Endodermal cell (in vitro differentiated cells): ENCODE data around the gene ERBIN. TPM values are rescaled to one million over a fixed set of nuclear protein-coding genes. Genes with fewer than 3 reads are reported as not detected.
"Not testable (repeated sequence)": the region's sequence is repeated elsewhere in the genome, so short reads cannot be mapped to it uniquely, and the experiment has no call there.

Experiments
- DNase-seq: peaks from one replicate; pipeline ENCODE4 v3.0.0-alpha.2; 2017
- H3K27ac ChIP-seq: 2 replicates; pipeline ENCODE4 v1.5.1; 2013; ENCODE audit warnings: mild to moderate bottlenecking, low read depth, low read length, moderate library complexity
- H3K27me3 ChIP-seq: 2 replicates; pipeline ENCODE4 v1.6.1; 2013; ENCODE audit warnings: mild to moderate bottlenecking, low read length, moderate library complexity; ENCODE audit not compliant: insufficient read depth, control insufficient read depth, poor library complexity, severe bottlenecking
- H3K36me3 ChIP-seq: 2 replicates; pipeline ENCODE4 v1.7.0; 2013; ENCODE audit warnings: mild to moderate bottlenecking, low read length, moderate library complexity; ENCODE audit not compliant: control insufficient read depth, insufficient read depth
- H3K4me1 ChIP-seq: one replicate; pipeline ENCODE4 v1.7.0; 2013; ENCODE audit warnings: low read length; ENCODE audit not compliant: control insufficient read depth, insufficient read depth
- H3K4me3 ChIP-seq: 2 replicates; pipeline ENCODE4 v1.5.1; 2013; ENCODE audit warnings: mild to moderate bottlenecking, low read length, moderate library complexity
- H3K9ac ChIP-seq: 2 replicates; pipeline ENCODE4 v1.6.1; 2013; ENCODE audit warnings: mild to moderate bottlenecking, low read length, moderate library complexity; ENCODE audit not compliant: poor library complexity, severe bottlenecking; ENCODE audit errors: extremely low read depth
- H3K9me3 ChIP-seq: 2 replicates; pipeline ENCODE4 v1.6.1; 2013; ENCODE audit warnings: mild to moderate bottlenecking, low read length, moderate library complexity; ENCODE audit not compliant: control insufficient read depth
- H3K27ac Mint-ChIP-seq: 2 replicates; pipeline ENCODE4 v1.8.0; 2020; ENCODE audit warnings: mixed read lengths
- H3K27me3 Mint-ChIP-seq: 2 replicates; pipeline ENCODE4 v1.8.0; 2021; ENCODE audit warnings: mild to moderate bottlenecking, mixed read lengths; ENCODE audit not compliant: insufficient read depth
- H3K36me3 Mint-ChIP-seq: 2 replicates; pipeline ENCODE4 v1.8.0; 2020; ENCODE audit warnings: low read depth, mixed read lengths
- H3K4me1 Mint-ChIP-seq: 2 replicates; pipeline ENCODE4 v1.8.0; 2020; ENCODE audit warnings: mixed read lengths
- H3K4me3 Mint-ChIP-seq: 2 replicates; pipeline ENCODE4 v1.8.0; 2020; ENCODE audit warnings: mild to moderate bottlenecking, moderate library complexity, mixed read lengths
- H3K9me3 Mint-ChIP-seq: 2 replicates; pipeline ENCODE4 v1.8.0; 2020; ENCODE audit warnings: mild to moderate bottlenecking, mixed read lengths
- WGBS, 2 experiments: methylation state at CpG; one replicate each; pipeline versions ENCODE4 v1.1.5 to v1.1.7; 2013; ENCODE audit warnings: missing lambda C conversion rate in 2 of 2, mixed read lengths in 1 of 2; ENCODE audit not compliant: insufficient coverage in 1 of 2, insufficient read length in 1 of 2; 5-methylcytosine and 5-hydroxymethylcytosine counted together
- total RNA-seq, 2 donors: library from RNA; stranded (reverse); fragmentation: NEBNext Ultra II Directional in 1 of 2; extraction: Animal tissue kit (Norgen Biotek cat#: 25700) in 1 of 2; gene quantifications; 2 replicates in 1 of 2; 3 replicates in 1 of 2; pipeline ENCODE4 v1.2.1, GENCODE V29; 2021
- TF ChIP-seq, protein P1 (sequence below): fragments of 200-600 bp; sonication (generic); conservative IDR thresholded peaks from 2 replicates; pipeline ENCODE4 v1.5.0; 2021; ENCODE audit warnings: antibody characterized with exemption, mild to moderate bottlenecking

The ERBIN gene
- total RNA-seq, 2 donors from 2014 or later, result 51.8 to 54.4 TPM

DNA sequence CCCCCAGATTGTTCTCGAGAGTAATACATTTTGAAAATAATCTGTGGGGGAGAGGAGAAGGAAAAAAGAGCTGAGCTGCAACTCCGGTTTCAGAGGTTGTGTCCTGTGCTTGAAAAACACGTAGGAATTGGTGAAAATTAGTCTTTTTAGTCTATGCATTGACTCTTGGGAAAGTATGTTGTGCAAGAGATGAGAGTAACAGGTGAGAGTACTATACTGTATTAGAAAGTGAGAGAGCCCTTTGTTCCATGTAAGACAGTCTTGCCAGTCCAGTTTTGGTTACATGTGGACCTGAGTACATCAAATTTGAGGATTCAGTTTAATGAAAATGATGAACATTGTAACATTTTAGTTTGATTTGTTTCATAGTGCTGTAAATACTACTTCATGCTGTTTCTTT, 27.8 kb downstream of the ERBIN start:
- Mint-ChIP-seq H3K27ac (no peak overlapping the region), H3K9me3 (peaks cover 19% of the 10 kb centered on the region), H3K4me3 (no peak overlapping the region), H3K36me3 (peaks cover 41% of the 10 kb centered on the region), H3K4me1 (no peaks in the 10 kb centered on the region), H3K27me3 (no peaks in the 10 kb centered on the region)
- no peak overlapping the region for H3K4me3 ChIP-seq
- no peaks in the 10 kb centered on the region for H3K4me1 ChIP-seq
- 92 to 100% methylated on average over 1 to 3 of the region's 3 CpGs for WGBS, 2 experiments
- no peaks in the 10 kb centered on the region for H3K27me3 ChIP-seq
- H3K27ac ChIP-seq, result no peak overlapping the region
- H3K36me3 ChIP-seq, result peaks cover 26% of the 10 kb centered on the region
- TF ChIP-seq, protein P1, sequence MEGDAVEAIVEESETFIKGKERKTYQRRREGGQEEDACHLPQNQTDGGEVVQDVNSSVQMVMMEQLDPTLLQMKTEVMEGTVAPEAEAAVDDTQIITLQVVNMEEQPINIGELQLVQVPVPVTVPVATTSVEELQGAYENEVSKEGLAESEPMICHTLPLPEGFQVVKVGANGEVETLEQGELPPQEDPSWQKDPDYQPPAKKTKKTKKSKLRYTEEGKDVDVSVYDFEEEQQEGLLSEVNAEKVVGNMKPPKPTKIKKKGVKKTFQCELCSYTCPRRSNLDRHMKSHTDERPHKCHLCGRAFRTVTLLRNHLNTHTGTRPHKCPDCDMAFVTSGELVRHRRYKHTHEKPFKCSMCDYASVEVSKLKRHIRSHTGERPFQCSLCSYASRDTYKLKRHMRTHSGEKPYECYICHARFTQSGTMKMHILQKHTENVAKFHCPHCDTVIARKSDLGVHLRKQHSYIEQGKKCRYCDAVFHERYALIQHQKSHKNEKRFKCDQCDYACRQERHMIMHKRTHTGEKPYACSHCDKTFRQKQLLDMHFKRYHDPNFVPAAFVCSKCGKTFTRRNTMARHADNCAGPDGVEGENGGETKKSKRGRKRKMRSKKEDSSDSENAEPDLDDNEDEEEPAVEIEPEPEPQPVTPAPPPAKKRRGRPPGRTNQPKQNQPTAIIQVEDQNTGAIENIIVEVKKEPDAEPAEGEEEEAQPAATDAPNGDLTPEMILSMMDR, result no peak
- H3K9me3 ChIP-seq, result peaks cover 23% of the 10 kb centered on the region
- no peak overlapping the region for H3K9ac ChIP-seq
- no peak for DNase-seq

GRCh38 chr5:65955746-65956145, 29.4 kb downstream of the ERBIN start:
- no peak overlapping the region for H3K4me3 Mint-ChIP-seq
- no peak overlapping the region for H3K27ac ChIP-seq

DNA sequence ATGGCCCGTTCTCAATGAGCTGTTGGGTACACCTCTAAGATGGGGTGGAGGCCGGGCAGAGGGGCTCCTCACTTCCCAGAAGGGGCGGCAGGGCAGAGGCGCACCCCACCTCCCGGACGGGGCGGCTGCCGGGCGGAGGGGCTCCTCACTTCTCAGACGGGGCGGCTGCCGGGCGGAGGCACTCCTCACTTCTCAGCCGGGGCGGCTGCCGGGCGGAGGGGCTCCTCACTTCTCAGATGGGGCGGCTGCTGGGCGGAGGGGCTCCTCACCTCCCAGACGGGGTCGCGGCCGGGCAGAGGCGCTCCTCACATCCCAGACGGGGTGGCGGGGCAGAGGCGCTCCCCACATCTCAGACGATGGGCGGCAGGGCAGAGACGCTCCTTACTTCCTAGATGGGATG, 31.3 kb downstream of the ERBIN start:
- not testable (repeated sequence) for DNase-seq, H3K27me3 Mint-ChIP-seq, H3K27ac Mint-ChIP-seq, H3K4me3 Mint-ChIP-seq, H3K27ac ChIP-seq, H3K4me1 Mint-ChIP-seq, H3K27me3 ChIP-seq, H3K4me1 ChIP-seq, H3K4me3 ChIP-seq, H3K9ac ChIP-seq
- Mint-ChIP-seq H3K36me3 (peaks cover 43% of the 10 kb centered on the region), H3K9me3 (peaks cover 19% of the 10 kb centered on the region)
- H3K9me3 ChIP-seq, result peaks cover 23% of the 10 kb centered on the region
- H3K36me3 ChIP-seq, result peaks cover 39% of the 10 kb centered on the region
- 97% methylated on average over 30 of the region's 30 CpGs; no CpG with 5 or more reads in 1 of the 2 experiments for WGBS, 2 experiments

More at GRCh38 chr5:65955746-65956145, 29.4 kb downstream of the ERBIN start:
- DNase-seq, result no peak
- peaks cover 39% of the 10 kb centered on the region for H3K36me3 ChIP-seq
- Mint-ChIP-seq H3K9me3 (peaks cover 19% of the 10 kb centered on the region), H3K27me3 (no peaks in the 10 kb centered on the region), H3K4me1 (no peaks in the 10 kb centered on the region), H3K36me3 (peaks cover 46% of the 10 kb centered on the region), H3K27ac (no peak overlapping the region)
- WGBS, 2 experiments, result 90 to 93% methylated on average over 2 to 3 of the region's 3 CpGs
- no peak overlapping the region for H3K4me3 ChIP-seq
- no peaks in the 10 kb centered on the region for H3K4me1 ChIP-seq
- H3K27me3 ChIP-seq, result no peaks in the 10 kb centered on the region
- peaks cover 23% of the 10 kb centered on the region for H3K9me3 ChIP-seq
- TF ChIP-seq, protein P1, result no peak
- H3K9ac ChIP-seq, result no peak overlapping the region

DNA sequence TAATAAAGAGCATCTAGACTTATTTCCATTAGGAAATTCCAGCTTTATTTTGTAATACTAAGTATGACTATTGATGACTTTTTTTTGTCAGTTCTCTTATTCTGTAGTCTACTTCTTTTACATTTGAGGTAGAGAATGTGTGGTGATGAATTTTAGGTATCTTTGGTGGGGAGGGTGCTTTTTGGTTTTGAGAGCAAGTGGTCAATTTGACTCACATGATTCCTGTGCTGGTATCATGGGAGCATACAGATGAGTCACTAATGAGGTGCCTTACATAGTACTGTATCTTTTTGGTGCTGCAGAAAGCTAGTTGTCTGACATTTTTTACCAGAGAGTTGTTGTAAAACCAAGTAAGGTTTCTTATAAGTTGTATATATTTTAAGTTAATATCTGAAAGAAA, 35.3 kb downstream of the ERBIN start:
- Mint-ChIP-seq H3K36me3 (peaks cover 46% of the 10 kb centered on the region), H3K4me1 (no peaks in the 10 kb centered on the region), H3K9me3 (peaks cover 20% of the 10 kb centered on the region), H3K27me3 (no peaks in the 10 kb centered on the region), H3K4me3 (no peak overlapping the region), H3K27ac (no peak overlapping the region)
- H3K9me3 ChIP-seq, result peaks cover 31% of the 10 kb centered on the region
- peaks cover 38% of the 10 kb centered on the region for H3K36me3 ChIP-seq
- H3K9ac ChIP-seq, result no peak overlapping the region
- no peak for DNase-seq
- H3K4me3 ChIP-seq, result no peak overlapping the region
- TF ChIP-seq, protein P1, result no peak
- no peaks in the 10 kb centered on the region for H3K27me3 ChIP-seq
- H3K4me1 ChIP-seq, result no peaks in the 10 kb centered on the region
- no peak overlapping the region for H3K27ac ChIP-seq
